Kidney (tissue), 14 donors: ENCODE data around the gene DQX1. TPM values are rescaled to one million over a fixed set of nuclear protein-coding genes. Genes with fewer than 3 reads are reported as not detected.

Experiments
- DNase-seq, 5 donors: peaks; one replicate each; pipeline ENCODE4 v3.0.0-alpha.2; 2013 to 2020
- FAIRE-seq: peaks from 2 replicates; lab custom pipeline; 2012; peaks lifted over from hg19 to GRCh38; lab: Jason Lieb, UNC
- H3K27ac ChIP-seq, 2 donors: one replicate each; pipeline ENCODE4 v1.7.0; 2013; ENCODE audit warnings: low read depth in 2 of 2, low read length in 2 of 2, inconsistent platforms in 1 of 2
- H3K27me3 ChIP-seq: one replicate; pipeline ENCODE4 v1.7.1; 2013; ENCODE audit warnings: low read length, inconsistent platforms; ENCODE audit not compliant: control insufficient read depth, insufficient read depth
- H3K36me3 ChIP-seq, 3 donors: one replicate each; pipeline versions ENCODE4 v1.7.0 to v1.7.1; 2013; ENCODE audit warnings: low read length in 3 of 3, control low read depth in 1 of 3, inconsistent platforms in 1 of 3; ENCODE audit not compliant: insufficient read depth in 3 of 3, control insufficient read depth in 2 of 3
- H3K4me1 ChIP-seq, 3 donors: one replicate each; pipeline versions ENCODE4 v1.7.0 to v1.7.1; 2013; ENCODE audit warnings: low read length in 3 of 3, inconsistent platforms in 1 of 3, low read depth in 1 of 3; ENCODE audit not compliant: control insufficient read depth in 2 of 3, insufficient read depth in 2 of 3
- H3K4me3 ChIP-seq, 3 donors: one replicate each; pipeline versions ENCODE4 v1.7.0 to v1.8.1; 2013; ENCODE audit warnings: low read length in 3 of 3, control low read depth in 1 of 3, inconsistent platforms in 1 of 3
- H3K9ac ChIP-seq, 3 donors: one replicate each; pipeline versions ENCODE4 v1.7.0 to v1.7.1; 2013; ENCODE audit warnings: low read length in 3 of 3, control low read depth in 1 of 3, inconsistent platforms in 1 of 3
- H3K9me3 ChIP-seq, 3 donors: one replicate each; pipeline versions ENCODE4 v1.7.0 to v1.7.1; 2013; ENCODE audit warnings: low read length in 3 of 3, control low read depth in 1 of 3, inconsistent platforms in 1 of 3; ENCODE audit not compliant: control insufficient read depth in 2 of 3, insufficient read depth in 1 of 3
- intact Hi-C: fragments of 100-400 bp; cut with DNase I; formaldehyde crosslinking; loops from one replicate; pipeline ENCODE4 v1.11.1; 2022
- polyA plus RNA-seq: library from polyadenylated mRNA; stranded (reverse); fragments of 350-450 nt; fragmentation: Illumina TruSeq; extraction: RNeasy Lipid Tissue Mini Kit (QIAGEN cat#74804); gene quantifications from one replicate; pipeline ENCODE4 v1.2.3, GENCODE V29; 2014; ENCODE audit warnings: low read depth, low replicate concordance; ENCODE audit not compliant: insufficient read depth
- total RNA-seq: library from RNA; stranded (reverse); fragmentation: NEBNext Ultra II Directional; extraction: Animal tissue kit (Norgen Biotek cat#: 25700); gene quantifications from one replicate; pipeline ENCODE4 v1.2.1, GENCODE V29; 2021
- TF ChIP-seq, protein P1 (sequence below): IDR thresholded peaks from 3 replicates; pipeline ENCODE4 v1.5.1; 2012; ENCODE audit warnings: mild to moderate bottlenecking, moderate library complexity, borderline replicate concordance; ENCODE audit not compliant: insufficient read depth; ENCODE audit errors: extremely low read depth
- donor health status: control.
- donor health status: control.
- donor health status: control.
- donor health status: control.
- donor health status: control.
- donor health status: DM: yes; HTN: yes; CAD: no.
- donor health status: Normal renal cell carcinoma (clear cell type).

DQX1 gene
- total and polyA plus RNA-seq, 2 donors from 2014 or later, result not detected

DNA sequence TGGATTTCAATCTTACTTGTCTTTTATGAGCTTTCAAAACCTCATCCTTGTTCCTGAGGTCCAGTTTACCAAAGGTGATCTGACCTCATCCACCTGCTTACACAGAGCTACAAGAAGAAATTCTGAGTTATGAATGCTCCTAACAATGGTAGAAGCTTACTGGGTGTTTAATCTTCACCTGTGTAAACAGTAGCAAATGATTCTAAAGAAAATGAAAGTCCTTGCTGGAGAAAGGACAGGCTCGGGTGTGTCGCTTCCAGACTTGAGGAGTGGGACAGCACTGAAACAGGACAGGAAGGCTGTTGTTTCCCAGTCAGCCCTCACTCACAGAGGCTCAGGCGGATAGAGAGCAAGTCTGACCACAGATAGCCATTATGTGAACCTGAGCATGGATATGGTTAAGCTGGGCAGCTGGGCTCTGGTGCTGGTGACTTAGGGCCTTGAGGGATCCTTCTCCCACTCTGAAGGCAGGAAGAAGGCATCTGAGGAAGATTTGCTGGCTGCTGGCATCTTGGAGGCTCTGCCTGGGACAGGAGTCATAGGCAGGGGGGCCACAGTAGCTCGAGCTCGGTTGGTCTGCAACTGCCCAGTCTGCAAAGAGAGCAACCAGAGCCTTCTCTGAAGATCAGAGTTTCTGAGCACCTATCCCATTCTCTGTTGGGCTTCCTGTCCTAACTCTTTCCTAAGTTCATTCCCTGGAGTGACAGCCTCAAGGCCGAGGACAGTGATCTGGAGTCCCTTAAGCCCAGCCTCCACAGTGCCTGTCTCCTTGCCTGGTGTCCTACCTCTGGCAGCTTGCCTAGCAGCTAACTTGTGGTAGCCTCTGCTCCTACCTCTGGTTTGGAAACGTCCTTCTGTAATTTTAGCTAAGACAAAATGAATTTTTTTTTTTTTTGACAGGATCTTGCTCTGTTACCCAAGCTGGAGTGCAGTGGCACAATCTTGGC, 32.5 kb upstream of the DQX1 start:
- no peak overlapping the region for H3K9ac ChIP-seq
- TF ChIP-seq, protein P1, sequence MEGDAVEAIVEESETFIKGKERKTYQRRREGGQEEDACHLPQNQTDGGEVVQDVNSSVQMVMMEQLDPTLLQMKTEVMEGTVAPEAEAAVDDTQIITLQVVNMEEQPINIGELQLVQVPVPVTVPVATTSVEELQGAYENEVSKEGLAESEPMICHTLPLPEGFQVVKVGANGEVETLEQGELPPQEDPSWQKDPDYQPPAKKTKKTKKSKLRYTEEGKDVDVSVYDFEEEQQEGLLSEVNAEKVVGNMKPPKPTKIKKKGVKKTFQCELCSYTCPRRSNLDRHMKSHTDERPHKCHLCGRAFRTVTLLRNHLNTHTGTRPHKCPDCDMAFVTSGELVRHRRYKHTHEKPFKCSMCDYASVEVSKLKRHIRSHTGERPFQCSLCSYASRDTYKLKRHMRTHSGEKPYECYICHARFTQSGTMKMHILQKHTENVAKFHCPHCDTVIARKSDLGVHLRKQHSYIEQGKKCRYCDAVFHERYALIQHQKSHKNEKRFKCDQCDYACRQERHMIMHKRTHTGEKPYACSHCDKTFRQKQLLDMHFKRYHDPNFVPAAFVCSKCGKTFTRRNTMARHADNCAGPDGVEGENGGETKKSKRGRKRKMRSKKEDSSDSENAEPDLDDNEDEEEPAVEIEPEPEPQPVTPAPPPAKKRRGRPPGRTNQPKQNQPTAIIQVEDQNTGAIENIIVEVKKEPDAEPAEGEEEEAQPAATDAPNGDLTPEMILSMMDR, result no peak
- no peak for DNase-seq
- no peak overlapping the region for H3K27ac ChIP-seq
- H3K36me3 ChIP-seq, result no peaks in the 10 kb centered on the region
- no peak for FAIRE-seq
- intact Hi-C loops, result no loop called here
- H3K9me3 ChIP-seq, result no peaks in the 10 kb centered on the region
- H3K4me3 ChIP-seq, result no peak overlapping the region
- no peaks in the 10 kb centered on the region for H3K27me3 ChIP-seq
- H3K4me1 ChIP-seq, result no peaks in the 10 kb centered on the region

DNA sequence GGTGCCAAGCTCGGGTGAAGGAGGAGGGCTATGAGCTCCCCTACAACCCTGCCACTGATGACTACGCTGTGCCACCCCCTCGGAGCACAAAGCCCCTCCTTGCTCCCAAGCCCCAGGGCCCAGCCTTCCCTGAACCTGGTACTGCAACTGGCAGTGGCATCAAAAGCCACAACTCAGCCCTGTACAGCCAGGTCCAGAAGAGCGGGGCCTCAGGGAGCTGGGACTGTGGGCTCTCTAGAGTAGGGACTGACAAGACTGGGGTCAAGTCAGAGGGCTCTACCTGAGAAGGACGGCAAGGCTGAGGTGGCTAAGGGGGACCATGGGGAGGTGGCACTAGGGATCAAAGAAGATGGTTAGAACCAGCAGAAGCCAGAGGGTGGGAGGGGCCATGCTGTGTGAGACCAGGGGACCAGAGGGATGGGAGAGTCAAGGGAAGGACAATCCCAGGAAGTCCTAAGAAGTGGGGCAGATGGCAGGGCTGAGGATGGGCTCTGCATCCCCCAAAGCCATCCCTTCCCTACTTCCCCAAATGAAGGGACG, 30.9 kb upstream of the DQX1 start:
- Histone ChIP-seq H3K27me3 (no peaks in the 10 kb centered on the region), H3K36me3 (no peaks in the 10 kb centered on the region), H3K4me3 (no peak overlapping the region), H3K9me3 (no peaks in the 10 kb centered on the region), H3K27ac (no peak overlapping the region), H3K4me1 (peaks cover 0 to 3% (median 0%) of the 10 kb centered on the region in 3 donors), H3K9ac (no peak overlapping the region)
- TF ChIP-seq, protein P1, result no peak
- intact Hi-C loops, result no loop called here
- DNase-seq, result no peak
- FAIRE-seq, result no peak

DNA sequence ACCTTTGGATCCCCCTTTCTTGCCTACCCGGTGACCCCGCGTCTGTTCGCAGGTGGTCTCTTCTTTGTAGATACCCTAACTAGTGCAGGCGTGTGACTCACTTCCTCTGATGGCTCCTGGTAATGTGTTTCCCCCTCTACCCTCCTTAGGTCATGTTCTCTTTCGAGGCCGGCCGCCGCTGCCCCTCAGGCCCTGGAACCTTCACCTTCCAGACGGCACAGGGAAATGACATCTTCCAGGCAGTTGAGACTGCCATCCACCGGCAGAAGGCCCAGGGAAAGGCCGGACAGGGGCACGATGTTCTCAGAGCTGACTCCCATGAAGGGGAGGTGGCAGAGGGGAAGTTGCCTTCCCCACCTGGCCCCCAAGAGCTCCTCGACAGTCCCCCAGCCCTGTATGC, 30.1 kb upstream of the DQX1 start:
- peaks cover 0 to 3% (median 0%) of the 10 kb centered on the region in 3 donors for H3K4me1 ChIP-seq
- intact Hi-C loops, result no loop called here
- H3K9ac ChIP-seq, result no peak overlapping the region
- no peaks in the 10 kb centered on the region for H3K9me3 ChIP-seq
- FAIRE-seq, result no peak
- TF ChIP-seq, protein P1, result no peak
- H3K36me3 ChIP-seq, result no peaks in the 10 kb centered on the region
- no peaks in the 10 kb centered on the region for H3K27me3 ChIP-seq
- H3K27ac ChIP-seq, result no peak overlapping the region
- H3K4me3 ChIP-seq, result no peak overlapping the region
- DNase-seq, result no peak
